ENCODE results near the gene ARCN1.

DNA sequence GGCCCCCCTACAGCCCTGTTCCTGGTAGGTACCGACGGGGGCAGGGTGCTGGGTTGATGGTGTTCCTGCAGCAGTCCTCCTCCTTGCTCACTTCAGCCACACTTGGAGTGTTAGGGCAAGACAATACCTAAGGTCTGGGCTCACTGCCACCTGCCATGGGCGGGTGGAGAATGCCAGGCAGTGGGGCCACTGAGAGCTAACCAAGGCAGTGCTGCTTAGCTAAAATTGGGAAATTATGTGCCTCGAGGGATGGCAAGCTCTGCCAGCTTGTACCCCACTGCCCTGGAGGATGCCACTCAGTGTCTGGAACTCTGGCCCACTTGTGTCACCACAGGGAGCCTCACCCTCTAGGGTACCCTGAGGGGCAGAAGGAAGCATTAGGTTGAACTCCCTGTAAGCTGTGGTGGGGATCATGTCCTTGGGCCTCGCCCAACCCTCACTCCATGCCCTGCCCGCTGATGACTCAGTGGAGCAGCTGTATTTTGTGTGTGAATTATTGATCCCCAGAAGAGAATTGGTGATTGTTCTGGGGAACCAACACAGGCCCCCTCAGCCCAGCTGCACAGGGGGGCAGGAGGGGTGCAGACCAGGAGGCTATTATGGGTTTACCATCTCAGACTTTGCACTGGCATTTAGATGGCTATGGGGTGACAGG is 53.0 kb downstream of the ARCN1 start:
- no peak for TF ChIP-seq ZNF384 (IDR thresholded peaks at IDR 0.05)
- no peak for TF ChIP-seq FOXM1 (IDR thresholded peaks at IDR 0.05; ENCODE audit: borderline replicate concordance)
- no peak for TF ChIP-seq SUZ12 (IDR thresholded peaks at IDR 0.05)
- TF ChIP-seq SP1 (IDR thresholded peaks at IDR 0.05), result no peak
